ENCODE measurements around the gene SEMA3F. TPM values are rescaled to one million over a fixed set of nuclear protein-coding genes. Genes with fewer than 3 reads are reported as not detected.

Gene SEMA3F
- total RNA-seq, 1 experiment from 2014 or later = 3.9 TPM

DNA sequence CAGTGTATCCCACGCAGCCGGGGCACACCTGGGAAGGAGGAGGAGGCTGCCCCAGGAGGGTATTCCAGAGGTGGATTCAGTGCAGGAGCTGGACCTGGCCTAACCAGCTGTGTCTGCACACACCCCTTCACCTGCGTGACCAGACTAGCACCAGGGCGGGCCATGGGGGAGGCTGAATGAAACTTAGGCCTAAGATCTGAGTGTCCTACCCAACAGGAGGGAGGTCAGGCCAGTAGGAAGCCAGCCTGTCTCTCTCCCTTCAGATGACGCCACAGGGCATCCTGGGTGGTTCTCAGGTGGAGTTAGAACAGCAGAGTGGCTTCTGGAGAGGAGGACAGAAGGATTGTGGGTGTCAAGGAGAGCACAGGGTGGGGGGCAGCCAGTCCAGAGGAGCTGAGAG, 3.4 kb upstream of the SEMA3F start:
- TF ChIP-seq, protein P1, sequence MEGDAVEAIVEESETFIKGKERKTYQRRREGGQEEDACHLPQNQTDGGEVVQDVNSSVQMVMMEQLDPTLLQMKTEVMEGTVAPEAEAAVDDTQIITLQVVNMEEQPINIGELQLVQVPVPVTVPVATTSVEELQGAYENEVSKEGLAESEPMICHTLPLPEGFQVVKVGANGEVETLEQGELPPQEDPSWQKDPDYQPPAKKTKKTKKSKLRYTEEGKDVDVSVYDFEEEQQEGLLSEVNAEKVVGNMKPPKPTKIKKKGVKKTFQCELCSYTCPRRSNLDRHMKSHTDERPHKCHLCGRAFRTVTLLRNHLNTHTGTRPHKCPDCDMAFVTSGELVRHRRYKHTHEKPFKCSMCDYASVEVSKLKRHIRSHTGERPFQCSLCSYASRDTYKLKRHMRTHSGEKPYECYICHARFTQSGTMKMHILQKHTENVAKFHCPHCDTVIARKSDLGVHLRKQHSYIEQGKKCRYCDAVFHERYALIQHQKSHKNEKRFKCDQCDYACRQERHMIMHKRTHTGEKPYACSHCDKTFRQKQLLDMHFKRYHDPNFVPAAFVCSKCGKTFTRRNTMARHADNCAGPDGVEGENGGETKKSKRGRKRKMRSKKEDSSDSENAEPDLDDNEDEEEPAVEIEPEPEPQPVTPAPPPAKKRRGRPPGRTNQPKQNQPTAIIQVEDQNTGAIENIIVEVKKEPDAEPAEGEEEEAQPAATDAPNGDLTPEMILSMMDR (conservative IDR thresholded peaks at IDR 0.05; ENCODE audit: low read depth, low read length) = no peak
- no peak for TF ChIP-seq EZH2 (IDR thresholded peaks at IDR 0.05; ENCODE audit: borderline replicate concordance, low read depth, low read length, poor library complexity, severe bottlenecking)
- H3K27me3 ChIP-seq (replicated peaks; ENCODE audit: insufficient read depth, low read depth, low read length, poor library complexity) = no peaks in the 10 kb centered on the region
- BruUV-seq (replicated peaks) = no TSS peak
- H3K4me3 ChIP-seq (ENCODE audit: low read depth, low read length, poor library complexity, severe bottlenecking) = no peak overlapping the region
- no peaks in the 10 kb centered on the region for H3K9me3 ChIP-seq (ENCODE audit: low read depth, low read length, poor library complexity, severe bottlenecking)
- no peak for DNase-seq (ENCODE audit: low spot score)
- H3K27ac ChIP-seq (ENCODE audit: low read depth, low read length, poor library complexity, severe bottlenecking) = no peak overlapping the region
- intact Hi-C loops (cut with micrococcal nuclease; ENCODE audit: unreplicated experiment) = no loop called here
- CTCF ChIA-PET = no interaction called here
- POLR2A ChIA-PET (ENCODE audit: low non-redundant PET) = no interaction called here
- peaks cover 2% of the 10 kb centered on the region for H3K4me1 ChIP-seq (ENCODE audit: insufficient read depth, low read length, poor library complexity, severe bottlenecking)
- no peaks in the 10 kb centered on the region for H3K36me3 ChIP-seq (ENCODE audit: insufficient read depth, low read length, poor library complexity, severe bottlenecking)

DNA sequence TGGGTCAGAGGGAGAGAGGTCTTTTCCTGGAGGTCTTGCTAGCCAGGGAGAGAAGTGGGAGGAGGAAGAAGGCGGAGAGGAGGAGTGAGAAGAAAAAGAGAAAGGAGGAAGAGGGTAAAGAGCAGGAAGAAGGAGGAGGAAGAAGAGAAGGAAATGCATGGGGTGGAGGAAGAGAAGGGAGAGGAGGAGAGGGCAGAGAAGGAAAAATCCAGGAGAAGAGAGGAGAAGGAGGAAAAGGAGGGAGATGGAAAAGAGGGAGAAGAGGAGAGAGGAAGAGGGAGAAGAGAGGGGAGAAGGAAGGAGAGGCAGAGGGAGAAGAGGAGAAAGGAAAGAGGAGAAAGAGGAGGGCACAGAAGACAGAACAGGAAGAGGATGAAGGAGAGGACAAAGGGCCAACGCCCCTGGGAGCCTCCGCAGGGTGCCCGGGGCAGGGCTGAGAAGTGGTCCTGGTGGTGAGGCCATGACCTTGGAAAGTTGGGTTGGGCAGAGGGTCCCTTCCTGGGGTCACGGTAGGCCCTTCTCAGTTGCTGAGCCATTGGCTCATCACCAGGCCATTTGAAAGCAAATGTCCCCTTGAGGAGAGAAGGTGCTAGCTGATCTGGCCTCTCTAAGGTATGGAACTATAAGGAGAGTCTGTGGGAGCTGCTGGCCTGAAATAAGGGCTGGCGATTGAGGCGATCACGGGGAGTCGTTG, 1.2 kb upstream of the SEMA3F start:
- DNase-seq (ENCODE audit: low spot score) = no peak
- Histone ChIP-seq H3K4me1 (ENCODE audit: insufficient read depth, low read length, poor library complexity, severe bottlenecking) (no peaks in the 10 kb centered on the region), H3K4me3 (ENCODE audit: low read depth, low read length, poor library complexity, severe bottlenecking) (peak overlapping the region; percentile 50), H3K9me3 (ENCODE audit: low read depth, low read length, poor library complexity, severe bottlenecking) (no peaks in the 10 kb centered on the region), H3K27me3 (replicated peaks; ENCODE audit: insufficient read depth, low read depth, low read length, poor library complexity) (no peaks in the 10 kb centered on the region), H3K27ac (ENCODE audit: low read depth, low read length, poor library complexity, severe bottlenecking) (no peak overlapping the region), H3K36me3 (ENCODE audit: insufficient read depth, low read length, poor library complexity, severe bottlenecking) (no peaks in the 10 kb centered on the region)
- ChIA-PET CTCF (no interaction called here), POLR2A (ENCODE audit: low non-redundant PET) (no interaction called here)
- TF ChIP-seq, protein P1 (conservative IDR thresholded peaks at IDR 0.05; ENCODE audit: low read depth, low read length) = no peak
- TF ChIP-seq EZH2 (IDR thresholded peaks at IDR 0.05; ENCODE audit: borderline replicate concordance, low read depth, low read length, poor library complexity, severe bottlenecking) = no peak
- no TSS peak for BruUV-seq (replicated peaks)
- intact Hi-C loops (cut with micrococcal nuclease; ENCODE audit: unreplicated experiment) = no loop called here

DNA sequence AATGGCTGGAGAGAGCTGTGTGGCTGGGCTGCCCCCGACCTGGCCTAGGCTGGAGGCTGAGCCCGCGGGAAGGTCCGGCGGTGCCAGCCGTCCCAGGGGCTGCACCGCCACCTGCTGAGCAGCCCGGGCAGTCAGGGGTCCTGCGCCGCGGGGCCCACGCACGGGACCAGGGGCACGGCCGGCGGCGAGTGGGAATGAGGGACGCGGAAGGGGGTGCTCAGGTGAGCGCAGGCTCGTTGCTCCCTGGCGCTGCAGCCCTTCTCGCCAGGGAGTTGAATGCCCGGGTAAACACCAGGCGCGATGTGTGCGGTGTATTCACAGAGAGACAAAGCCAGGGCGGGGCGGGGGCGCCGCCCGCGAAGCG, 666 bp upstream of the SEMA3F start:
- no peak for DNase-seq (ENCODE audit: low spot score)
- ChIA-PET CTCF (no interaction called here), POLR2A (ENCODE audit: low non-redundant PET) (no interaction called here)
- BruUV-seq (replicated peaks) = no TSS peak
- no peaks in the 10 kb centered on the region for H3K9me3 ChIP-seq (ENCODE audit: low read depth, low read length, poor library complexity, severe bottlenecking)
- no peaks in the 10 kb centered on the region for H3K36me3 ChIP-seq (ENCODE audit: insufficient read depth, low read length, poor library complexity, severe bottlenecking)
- TF ChIP-seq, protein P1 (conservative IDR thresholded peaks at IDR 0.05; ENCODE audit: low read depth, low read length) = 0 out of 2 replicates have a peak, but pooled peaks have one; percentile 20
- no peak for TF ChIP-seq EZH2 (IDR thresholded peaks at IDR 0.05; ENCODE audit: borderline replicate concordance, low read depth, low read length, poor library complexity, severe bottlenecking)
- no peaks in the 10 kb centered on the region for H3K4me1 ChIP-seq (ENCODE audit: insufficient read depth, low read length, poor library complexity, severe bottlenecking)
- no peaks in the 10 kb centered on the region for H3K27me3 ChIP-seq (replicated peaks; ENCODE audit: insufficient read depth, low read depth, low read length, poor library complexity)
- no peak overlapping the region for H3K27ac ChIP-seq (ENCODE audit: low read depth, low read length, poor library complexity, severe bottlenecking)
- H3K4me3 ChIP-seq (ENCODE audit: low read depth, low read length, poor library complexity, severe bottlenecking) = peak overlapping the region; percentile 50
- intact Hi-C loops (cut with micrococcal nuclease; ENCODE audit: unreplicated experiment) = no loop called here

Data from A673 (cell line).